Measurements from ENCODE around the gene FAM76A.
"Not testable (repeated sequence)": the region's sequence is repeated elsewhere in the genome, so short reads cannot be mapped to it uniquely, and the experiment has no call there.

Gene FAM76A

GRCh38 chr1:27725374-27726172 lies at the start of gene FAM76A:
Gene FAM76A (plus strand): TSS chr1:27725961. CDS start chr1:27726081, 120 bp downstream.
- DNase-seq (ENCODE audit: low spot score) = peak; percentile 99

DNA sequence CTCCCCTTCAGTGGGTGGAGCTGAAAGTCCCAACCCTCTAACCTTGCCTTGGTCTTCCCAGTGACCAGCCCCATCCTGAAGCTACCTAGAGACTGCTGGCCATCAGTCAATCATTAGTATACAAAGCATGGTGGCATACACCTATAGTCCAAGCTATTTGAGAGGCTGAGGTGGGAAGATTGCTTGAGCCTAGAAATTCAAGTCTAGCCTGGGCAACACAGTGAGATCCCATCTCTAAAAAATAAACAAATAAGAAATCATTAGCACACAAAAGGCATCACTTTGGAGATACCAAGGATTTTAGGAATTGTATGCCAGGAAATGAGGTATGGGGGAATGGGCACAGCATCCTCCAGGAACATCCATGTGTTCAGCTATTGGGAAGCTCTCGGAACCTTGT lies 49.4 kb upstream of the FAM76A start:
- no peak for DNase-seq (ENCODE audit: low spot score)

- DNase-seq (ENCODE audit: low spot score) = no peak
Measured at GRCh38 chr1:27678747-27679146, 47.0 kb upstream of the FAM76A start.

DNA sequence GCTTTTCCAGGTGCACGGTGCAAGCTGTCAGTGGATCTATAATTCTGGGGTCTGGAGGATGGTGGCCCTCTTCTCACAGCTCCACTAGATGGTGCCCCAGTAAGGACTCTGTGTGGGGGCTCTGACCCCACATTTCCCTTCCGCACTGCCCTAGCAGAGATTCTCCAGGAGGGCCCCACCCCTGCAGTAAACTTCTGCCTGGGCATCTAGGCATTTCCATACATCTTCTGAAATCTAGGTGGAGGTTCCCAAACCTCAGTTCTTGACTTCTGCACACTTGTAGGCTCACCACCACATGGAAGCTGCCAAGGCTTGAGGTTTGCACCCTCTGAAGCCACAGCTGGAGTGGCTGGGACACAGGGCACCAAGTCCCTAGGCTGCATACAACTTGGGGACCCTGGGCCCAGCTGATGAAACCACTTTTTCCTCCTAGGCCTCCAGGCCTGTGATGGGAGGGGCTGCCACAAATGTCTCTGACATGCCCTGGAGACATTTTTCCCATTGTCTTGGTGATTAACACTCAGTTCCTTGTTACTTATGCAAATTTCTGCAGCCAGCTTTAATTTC lies 45.5 kb upstream of the FAM76A start:
- DNase-seq (ENCODE audit: low spot score) = not testable (repeated sequence)

- DNase-seq (ENCODE audit: low spot score) = not testable (repeated sequence)
Measured at GRCh38 chr1:27681580-27681979, 44.2 kb upstream of the FAM76A start.

DNA sequence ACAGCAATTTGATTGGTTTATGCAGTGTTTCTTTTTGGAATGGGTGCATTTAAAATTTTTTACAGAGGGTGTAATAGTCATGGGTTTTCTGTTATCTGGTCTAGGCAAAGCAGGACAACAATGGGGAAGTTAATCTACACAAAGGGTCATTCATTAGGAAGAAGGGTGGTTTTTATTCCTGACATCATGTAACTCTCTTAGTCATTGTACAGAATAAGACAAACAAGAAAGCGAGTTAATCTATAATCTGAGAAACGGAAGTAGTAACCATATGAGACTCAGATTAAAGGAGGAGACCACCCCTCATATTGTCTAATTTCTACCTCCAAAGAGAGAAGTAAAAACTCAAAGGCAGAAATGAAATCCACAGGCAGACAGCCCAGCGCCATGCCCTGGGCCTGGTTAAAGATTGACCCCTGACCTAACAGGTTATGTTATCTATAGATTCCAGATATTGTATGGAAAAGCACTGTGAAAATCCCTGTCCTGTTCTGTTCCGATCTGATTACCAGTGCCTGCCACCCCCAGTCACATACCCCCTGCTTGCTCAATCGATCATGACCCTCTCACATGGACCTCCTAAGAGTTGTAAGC lies 43.3 kb upstream of the FAM76A start:
- no peak for DNase-seq (ENCODE audit: low spot score)

DNA sequence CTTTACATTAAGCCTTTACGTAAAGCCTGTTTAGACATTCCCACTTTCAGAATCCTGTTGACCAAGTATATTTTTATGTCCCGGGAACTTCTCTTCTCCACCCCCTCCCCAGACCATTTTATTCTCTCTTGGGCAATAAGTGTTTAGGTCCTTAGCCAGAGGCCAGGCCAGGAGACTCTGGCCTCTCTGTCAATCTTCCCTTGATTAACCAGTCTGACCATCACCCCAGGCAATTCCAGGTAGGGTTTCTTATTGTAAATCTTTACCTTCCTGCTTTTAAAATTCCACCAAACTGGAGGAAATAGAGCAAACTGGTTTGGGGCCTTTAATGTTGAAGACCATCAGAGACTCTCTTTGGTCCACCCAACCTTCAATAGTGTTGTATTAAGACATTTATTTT lies 41.6 kb upstream of the FAM76A start:
- DNase-seq (ENCODE audit: low spot score) = no peak

- peak; percentile 57 for DNase-seq (ENCODE audit: low spot score)
Measured at GRCh38 chr1:27686223-27686990, 39.4 kb upstream of the FAM76A start.

GRCh38 chr1:27687906-27688305 lies 37.9 kb upstream of the FAM76A start:
- no peak for DNase-seq (ENCODE audit: low spot score)

DNA sequence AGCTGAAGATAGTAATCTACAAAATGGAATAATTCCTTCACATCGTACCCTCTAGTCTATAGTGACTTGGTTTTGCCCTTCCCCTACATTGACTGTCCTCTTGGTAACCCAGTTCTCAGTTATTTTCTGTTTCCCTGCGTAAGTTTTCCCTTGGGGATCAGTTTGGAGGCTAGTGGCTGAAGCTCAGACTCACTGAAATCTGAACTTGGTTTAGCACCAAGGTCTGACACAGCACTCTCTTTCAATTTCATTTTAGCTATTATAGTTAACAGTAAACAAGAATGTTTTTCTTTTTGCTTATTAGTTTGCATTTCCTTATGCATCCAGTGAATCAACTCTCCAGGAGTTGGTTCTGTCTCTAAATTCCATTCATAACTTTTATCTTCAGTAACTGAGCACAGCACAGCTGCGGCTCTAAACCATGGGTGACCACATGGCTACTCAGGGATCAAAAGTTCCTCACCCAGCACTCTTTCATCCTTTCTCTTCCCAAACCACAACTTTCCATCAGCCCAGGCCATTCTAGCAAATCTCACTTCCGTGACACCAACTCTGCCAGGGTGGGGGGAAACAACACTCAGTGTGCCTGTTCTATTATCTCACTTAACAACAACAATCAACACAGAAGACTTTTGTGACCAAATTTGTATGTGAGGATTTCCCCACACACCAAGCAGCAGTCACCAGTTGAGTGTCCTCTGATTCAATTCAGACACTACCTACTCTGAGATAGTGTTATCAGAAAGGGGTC lies 36.2 kb upstream of the FAM76A start:
- no peak for DNase-seq (ENCODE audit: low spot score)

GRCh38 chr1:27690183-27690582 lies 35.6 kb upstream of the FAM76A start:
- no peak for DNase-seq (ENCODE audit: low spot score)

- not testable (repeated sequence) for DNase-seq (ENCODE audit: low spot score)
Measured at GRCh38 chr1:27696835-27697234, 28.9 kb upstream of the FAM76A start.

GRCh38 chr1:27704958-27705357 lies 20.8 kb upstream of the FAM76A start:
- DNase-seq (ENCODE audit: low spot score) = no peak

DNA sequence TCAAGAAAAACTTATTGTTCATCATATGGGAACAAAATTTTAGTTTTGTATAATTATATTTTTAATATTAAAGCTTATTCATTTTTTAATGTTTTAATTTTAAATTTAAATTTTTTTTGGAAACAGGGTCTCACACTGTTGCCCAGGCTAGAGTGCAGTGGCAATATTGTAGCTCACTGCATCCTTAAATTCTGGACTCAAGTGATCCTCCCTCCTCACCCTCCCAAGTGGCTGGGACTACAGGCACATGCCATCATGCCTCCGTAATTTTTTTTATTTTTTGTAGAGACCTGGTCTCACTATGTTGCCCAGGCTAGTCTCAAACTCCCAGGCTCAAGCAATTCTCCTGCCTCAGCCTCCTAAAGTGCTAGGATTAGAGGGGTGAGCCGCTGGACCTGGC lies 20.2 kb upstream of the FAM76A start:
- no peak for DNase-seq (ENCODE audit: low spot score)

- no peak for DNase-seq (ENCODE audit: low spot score)
Measured at GRCh38 chr1:27710574-27710973, 15.2 kb upstream of the FAM76A start.

DNA sequence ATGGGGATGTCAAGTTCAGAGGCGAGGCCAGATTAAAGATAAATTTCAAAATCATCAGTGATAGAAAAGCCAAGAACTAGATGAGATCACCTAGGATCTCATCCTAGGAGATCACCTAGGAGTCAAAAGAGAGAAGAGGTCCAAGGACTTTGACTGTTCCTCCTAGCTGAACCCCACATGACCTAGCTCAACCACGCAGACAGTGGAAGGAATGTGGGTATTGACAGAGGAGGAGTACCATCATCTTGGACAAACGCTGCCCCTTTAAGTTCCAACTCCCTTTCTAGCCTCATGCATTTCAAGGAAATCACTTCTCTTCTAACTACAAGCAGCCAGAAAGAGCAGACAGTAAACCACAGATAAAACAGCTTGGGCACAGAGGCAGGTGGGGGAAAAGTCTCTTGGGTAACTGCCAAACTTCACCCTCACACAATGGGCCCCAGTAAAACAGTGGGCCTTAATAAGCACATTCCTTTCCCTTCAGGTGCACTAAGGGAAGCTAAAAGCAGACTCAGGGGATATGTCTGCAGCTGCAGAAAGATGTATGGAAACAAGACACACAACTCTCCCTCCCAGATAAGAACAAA lies 12.5 kb upstream of the FAM76A start:
- no peak for DNase-seq (ENCODE audit: low spot score)

- no peak for DNase-seq (ENCODE audit: low spot score)
Measured at GRCh38 chr1:27713869-27714513, 11.8 kb upstream of the FAM76A start.

DNA sequence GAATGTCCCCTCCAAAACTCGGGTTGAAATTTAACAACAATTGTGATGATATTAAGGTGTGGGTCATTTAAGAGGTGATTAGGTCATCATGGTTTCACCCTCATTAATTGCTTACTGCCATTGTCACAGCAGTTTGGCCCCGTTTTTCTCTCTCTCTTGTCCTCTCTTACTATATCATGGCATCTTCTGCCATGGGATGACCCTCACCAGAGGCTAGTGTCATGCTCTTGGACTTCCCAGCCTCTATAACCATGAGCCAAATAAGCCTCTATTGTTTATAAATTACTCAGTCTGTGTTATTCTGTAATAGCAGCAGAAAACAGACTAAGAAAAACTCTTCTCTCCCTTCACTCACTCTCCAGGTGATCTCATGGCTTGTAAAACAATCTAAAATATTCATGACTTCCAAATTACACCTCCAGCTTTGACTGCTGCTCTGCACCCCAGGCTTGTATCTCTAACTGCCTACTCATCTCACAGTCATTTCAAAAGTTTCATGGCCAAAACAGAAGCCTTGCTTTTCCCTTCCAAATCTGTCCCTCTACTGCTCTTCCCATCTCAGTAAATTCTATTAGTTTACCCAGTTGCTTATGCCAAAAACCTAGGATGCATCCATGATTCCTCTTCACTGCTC lies 9.4 kb upstream of the FAM76A start:
- no peak for DNase-seq (ENCODE audit: low spot score)

- DNase-seq (ENCODE audit: low spot score) = no peak
Measured at GRCh38 chr1:27719286-27720251, 6.2 kb upstream of the FAM76A start.

Measured in iPS-NIHi11 (cell line).